ENCODE data around the gene WDR64.

DNA sequence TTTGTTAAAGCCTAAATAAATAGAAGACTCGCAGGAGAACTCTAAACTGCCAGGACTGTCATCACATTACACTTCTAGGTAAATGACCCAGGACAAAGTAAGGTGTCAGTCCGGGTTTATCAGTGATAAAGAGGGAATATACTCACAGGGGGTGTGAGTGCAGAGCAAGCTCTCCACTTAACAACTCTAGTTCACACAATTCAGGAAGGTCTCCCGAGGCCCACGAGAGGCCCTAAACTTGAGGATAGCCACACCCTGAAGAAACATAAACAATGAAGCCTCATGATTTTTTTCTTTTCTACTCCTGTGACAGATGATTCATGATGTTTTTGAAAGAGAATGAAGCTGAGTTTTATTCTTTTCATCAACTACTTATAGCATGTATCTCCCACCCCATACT lies 130.3 kb downstream of the WDR64 start:
- TF ChIP-seq, protein P1, sequence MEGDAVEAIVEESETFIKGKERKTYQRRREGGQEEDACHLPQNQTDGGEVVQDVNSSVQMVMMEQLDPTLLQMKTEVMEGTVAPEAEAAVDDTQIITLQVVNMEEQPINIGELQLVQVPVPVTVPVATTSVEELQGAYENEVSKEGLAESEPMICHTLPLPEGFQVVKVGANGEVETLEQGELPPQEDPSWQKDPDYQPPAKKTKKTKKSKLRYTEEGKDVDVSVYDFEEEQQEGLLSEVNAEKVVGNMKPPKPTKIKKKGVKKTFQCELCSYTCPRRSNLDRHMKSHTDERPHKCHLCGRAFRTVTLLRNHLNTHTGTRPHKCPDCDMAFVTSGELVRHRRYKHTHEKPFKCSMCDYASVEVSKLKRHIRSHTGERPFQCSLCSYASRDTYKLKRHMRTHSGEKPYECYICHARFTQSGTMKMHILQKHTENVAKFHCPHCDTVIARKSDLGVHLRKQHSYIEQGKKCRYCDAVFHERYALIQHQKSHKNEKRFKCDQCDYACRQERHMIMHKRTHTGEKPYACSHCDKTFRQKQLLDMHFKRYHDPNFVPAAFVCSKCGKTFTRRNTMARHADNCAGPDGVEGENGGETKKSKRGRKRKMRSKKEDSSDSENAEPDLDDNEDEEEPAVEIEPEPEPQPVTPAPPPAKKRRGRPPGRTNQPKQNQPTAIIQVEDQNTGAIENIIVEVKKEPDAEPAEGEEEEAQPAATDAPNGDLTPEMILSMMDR (IDR thresholded peaks at IDR 0.05; ENCODE audit: poor library complexity): no peak
- TF ChIP-seq EZH2phosphoT487 (IDR thresholded peaks at IDR 0.05; ENCODE audit: low read depth, severe bottlenecking, unreplicated experiment): no peak
- no peak for TF ChIP-seq EZH2 (IDR thresholded peaks at IDR 0.05; ENCODE audit: borderline replicate concordance)

All from hepatocyte (in vitro differentiated cells).